ENCODE measurements around the gene SLC16A6.
A peak's percentile ranks its signal among the peaks of the same experiment; 100 is the strongest.
"Not testable (repeated sequence)": the region's sequence is repeated elsewhere in the genome, so short reads cannot be mapped to it uniquely, and the experiment has no call there.

Gene SLC16A6

DNA sequence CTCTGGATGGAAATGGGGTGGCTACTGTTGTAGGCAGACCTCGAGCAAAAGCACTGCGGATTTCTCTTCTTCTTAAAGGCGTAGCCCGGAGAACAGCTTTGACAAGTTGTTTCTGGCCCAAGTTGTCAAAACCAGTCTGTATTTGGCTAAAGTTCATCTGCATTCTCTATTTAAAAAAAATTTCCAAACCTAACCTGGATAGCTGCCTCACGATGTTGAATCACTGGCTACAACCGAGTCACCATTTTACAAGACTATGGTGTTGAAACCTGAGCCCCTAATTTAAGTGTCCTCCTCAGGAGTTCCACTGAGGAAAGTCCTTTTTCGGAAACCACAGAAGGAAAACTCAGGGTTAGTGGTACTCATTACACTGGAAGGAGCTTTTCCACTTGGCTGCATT, 1.5 kb downstream of the SLC16A6 start:
- no peak for DNase-seq

DNA sequence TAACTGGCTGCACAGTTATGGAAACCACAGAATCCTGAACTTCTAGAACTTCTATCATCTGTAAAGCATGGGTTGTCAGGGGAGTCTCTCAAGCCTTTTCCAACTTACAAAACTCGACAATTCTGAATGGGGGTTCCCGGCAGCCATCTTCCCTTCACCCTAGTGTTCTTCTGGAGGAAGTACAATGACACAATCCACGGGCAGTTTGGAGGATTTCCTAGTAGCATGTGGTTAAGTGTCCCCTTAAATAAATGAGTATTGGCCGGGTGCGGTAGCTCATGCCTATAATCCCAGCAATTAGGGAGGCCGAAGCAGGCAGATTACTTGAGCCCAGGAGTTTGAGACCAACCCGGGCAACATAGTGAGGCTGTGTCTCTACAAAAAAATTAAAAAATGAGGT, 2.1 kb downstream of the SLC16A6 start:
- DNase-seq = no peak

DNA sequence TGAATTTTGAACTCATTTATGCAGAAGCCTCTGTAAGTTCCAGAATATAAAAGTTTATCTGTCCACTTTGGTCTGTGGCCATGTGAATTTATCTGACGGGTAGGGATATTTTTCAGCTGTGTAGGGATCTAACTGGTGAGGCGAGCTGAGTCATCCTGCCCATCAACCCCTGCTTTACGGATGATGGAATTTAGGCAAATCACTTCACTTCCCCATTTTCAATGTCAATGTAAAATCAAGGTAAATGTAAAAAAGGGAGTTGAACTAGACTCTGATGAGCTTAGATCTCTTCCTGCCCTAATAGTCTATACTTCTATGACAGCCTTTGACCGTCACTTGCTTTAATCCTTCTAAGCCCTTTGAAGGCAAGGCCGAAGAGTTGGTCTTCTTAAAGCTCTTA, 2.6 kb downstream of the SLC16A6 start:
- no peak for DNase-seq

DNA sequence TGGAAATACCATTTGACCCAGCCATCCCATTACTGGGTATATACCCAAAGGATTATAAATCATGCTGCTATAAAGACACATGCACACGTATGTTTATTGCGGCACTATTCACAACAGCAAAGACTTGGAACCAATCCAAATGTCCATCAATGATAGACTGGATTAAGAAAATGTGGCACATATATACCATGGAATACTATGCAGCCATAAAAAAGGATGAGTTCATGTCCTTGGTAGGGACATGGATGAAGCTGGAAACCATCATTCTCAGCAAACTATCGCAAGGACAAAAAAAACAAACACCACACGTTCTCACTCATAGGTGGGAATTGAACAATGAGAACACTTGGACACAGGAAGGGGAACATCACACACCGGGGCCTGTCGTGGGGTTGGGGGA, 9.0 kb downstream of the SLC16A6 start:
- not testable (repeated sequence) for DNase-seq

DNA sequence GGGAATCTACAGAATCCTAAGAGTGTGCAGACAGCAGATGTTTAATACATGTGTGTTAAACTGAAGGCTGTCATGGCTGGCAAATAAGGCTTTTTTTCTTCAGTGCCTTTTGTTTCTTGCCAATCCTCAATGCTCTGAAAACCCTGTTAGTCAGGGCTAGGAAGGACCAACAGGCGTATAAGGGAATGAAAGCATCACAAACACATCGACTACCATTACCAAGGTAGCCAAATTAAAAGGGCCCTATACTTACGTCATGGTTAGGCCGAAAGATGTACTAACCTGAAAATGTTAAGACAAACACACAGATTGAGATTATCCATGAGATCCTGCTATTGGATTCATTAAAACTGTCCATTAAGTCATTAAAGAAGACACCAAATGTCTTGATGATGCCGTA, 13.1 kb downstream of the SLC16A6 start:
- DNase-seq = no peak

DNA sequence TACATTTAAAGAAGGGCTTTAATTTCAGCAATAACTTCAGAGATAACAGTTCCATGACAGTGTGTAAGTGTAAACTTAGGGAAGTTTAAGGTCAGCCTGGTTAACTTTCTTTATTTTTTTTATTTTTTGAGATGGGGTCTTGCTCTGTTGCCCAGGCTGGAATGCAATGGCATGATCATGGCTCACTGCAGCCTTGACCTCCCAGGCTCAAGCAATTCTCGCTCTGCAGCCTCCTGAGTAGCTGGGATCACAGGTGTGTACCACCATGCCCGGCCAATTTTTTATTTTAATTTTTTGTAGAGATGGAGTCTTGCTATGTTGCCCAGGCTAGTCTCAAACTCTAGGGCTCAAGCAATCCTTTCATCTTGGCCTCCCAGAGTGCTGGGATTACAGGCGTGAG, 14.6 kb downstream of the SLC16A6 start:
- not testable (repeated sequence) for DNase-seq

DNA sequence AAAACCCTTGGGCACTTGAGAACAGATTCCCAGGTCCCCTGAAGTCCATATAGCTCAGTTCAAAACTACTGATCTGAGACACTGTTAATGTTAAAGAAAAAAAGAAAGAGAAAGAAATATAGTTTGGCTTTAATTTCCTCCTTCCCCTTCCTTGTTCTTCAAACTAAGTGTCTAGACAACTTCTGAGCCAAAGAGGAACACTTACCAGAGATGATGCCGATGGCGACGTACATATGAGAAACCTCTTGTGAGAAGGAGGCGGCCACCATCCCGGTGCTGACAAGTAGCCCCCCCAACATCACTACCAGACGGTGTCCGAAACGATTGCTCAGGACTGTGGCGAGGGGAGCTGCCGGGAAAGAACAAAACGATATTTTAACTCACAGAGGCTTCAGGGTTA, 17.2 kb downstream of the SLC16A6 start:
- DNase-seq = no peak

DNA sequence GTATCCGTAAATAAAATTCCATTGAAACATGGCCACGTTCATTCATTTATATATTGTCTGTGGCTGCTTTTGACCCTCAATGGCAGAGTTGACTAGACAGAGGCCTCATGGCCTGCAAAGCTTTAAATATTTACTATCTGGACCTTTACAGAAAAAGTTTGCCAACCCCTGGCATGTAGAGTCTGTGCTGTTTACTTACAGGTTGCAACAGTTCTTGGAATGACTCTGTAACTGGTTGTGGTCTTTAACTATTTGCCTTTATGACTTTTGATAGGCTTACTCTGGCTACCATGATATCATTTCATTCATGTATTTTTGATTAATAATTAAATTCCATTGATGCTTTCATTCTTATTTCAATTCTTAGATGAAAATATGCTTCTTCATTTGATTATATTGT, 25.1 kb downstream of the SLC16A6 start:
- DNase-seq = not testable (repeated sequence)

DNA sequence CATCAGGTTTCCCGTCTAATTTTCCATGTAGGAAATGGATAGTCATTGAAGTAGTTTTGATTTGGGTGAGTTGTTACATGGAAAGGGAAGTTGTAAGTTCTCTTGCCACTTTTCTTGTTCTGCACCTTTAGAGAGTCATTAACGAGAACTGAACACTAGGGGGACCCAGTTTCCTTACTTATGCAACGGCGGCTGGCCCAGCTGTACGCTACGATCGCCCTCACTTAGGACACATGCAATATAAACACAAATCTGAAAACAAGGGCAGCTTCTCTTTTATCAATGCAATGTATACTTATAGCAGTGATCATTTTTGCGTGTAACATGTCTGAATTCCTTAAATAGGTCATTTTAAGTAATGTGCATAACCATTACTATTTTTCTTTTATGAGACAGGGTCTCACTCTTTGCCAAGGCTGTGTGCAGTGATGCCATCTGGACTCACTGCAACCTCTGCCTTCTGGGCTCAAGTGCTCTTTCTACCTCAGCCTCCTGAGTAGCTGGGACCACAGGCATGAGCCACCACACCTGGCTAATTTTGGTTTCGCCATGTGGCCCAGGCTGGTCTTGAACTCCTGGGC, 27.7 kb downstream of the SLC16A6 start:
- not testable (repeated sequence) for DNase-seq

DNA sequence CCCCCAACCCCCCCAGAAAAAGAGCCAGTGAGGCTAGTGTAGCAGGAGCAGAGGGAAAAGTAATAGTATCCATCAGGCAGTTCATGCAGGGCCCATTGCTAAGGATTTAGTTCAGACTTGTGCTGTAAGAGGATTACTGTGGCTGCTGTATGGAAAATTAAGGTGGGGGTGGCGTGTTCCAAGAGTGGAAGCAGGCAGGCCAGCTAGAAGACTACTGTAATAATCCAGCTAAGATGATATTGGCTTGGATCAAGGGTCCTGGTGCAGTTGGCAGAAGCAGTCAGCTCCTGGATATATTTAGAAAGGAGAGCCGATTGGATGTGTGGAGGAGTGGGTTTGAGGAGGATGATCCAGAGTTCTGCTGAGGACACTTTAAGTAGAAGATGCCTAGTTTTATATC, 28.5 kb downstream of the SLC16A6 start:
- DNase-seq = not testable (repeated sequence)

DNA sequence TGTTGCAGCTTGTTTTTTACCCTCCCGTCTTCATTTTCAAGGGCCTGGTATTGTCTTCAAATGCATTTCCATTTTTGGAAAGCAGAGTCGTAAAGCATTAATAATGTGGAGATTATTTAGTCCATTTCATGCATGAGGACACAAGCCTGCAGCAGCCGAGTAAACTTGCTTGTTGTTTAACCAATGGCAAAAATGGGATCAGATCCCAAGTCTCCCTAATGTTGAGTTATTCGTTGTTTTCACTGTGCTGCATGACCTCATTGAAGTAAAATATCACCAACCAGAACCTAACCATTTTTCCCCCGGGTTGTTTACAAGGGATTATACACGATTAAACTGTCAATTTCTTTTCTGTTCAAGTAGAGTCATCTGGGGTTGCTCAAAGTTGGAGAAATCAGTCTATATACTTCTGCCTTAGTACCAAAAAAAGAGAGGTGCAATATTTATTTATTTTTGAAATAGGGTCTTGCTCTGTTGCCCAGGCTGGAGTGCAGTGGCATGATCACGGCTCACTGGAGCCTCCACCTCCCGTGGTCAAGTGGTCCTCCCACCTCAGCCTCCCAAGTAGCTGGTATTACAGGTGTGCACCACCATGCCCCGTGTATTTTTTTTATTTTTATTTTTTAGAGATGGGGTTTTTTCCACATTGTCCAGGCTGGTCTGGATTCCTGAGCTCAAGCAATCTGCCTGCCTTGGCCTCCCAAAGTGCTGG, 30.7 kb downstream of the SLC16A6 start:
- DNase-seq = no peak

DNA sequence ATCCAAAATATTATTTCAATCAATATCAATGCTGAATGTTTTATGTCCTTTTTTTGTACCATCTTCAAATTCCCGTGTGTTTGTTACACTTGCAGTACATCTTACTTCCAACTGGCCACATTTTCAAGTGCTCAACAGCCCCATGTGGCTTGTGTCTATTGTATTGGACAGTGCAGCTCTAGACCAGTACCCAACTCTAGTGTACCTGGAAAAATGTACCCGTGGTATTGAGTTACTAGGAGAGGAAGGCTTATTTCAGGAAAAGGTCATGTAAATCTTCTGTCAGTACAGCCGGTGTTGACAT, 31.3 kb downstream of the SLC16A6 start:
- not testable (repeated sequence) for DNase-seq

DNA sequence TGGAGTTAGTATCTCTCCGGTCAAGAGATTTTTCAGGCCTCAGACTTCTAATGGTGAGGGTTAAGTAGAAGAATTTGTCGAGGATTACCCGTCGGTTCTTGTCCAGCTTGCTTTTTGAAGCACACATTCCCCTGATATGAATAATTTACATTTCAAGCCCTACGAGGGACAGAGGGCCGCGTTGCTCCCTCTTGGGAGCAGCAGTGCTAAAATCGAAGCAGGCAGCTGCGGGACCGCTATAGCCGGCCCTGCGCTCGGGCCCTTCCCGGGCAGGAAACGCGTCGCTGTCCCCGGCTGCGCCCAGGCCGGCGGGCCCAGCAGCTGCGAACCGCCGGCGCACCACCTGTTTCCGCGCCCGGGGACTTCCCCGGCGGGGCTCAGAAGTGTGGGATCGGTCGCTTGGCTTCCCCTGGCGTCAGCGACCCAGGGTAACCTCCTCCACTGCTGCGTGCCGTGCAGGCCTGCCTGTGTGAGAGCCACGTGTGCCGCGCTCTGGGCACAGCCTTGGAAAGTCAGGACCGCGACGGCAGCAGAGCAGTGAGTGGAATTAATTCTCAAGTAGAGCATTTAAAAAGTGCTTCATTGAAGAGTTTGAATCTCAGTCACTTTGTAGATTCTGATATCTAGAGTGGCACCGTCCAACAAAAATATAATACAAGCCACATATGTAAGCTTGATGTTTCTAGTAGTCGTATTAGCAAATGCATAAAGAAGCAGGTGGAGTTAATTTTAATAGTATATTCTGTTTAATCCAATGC, 31.9 kb downstream of the SLC16A6 start:
- peak; percentile 86 for DNase-seq

DNA sequence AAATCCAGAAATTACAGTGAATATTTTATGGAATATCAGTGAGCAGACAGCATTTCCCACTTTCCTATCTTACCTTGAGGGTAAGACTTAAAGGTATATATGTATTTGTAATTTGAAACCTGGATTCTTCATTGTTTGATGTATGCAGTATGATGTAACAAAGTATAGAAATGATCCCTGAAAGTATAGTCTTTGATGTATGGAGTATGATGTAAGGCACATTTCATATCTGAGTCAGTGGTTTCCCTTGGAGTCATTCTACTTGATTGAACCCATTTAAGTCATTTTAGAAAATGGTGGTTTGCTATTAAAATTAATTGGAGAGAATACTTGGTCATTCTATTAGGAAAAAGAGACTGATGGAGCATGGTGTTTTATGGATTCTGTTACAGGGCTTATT, 33.0 kb downstream of the SLC16A6 start:
- no peak for DNase-seq

DNA sequence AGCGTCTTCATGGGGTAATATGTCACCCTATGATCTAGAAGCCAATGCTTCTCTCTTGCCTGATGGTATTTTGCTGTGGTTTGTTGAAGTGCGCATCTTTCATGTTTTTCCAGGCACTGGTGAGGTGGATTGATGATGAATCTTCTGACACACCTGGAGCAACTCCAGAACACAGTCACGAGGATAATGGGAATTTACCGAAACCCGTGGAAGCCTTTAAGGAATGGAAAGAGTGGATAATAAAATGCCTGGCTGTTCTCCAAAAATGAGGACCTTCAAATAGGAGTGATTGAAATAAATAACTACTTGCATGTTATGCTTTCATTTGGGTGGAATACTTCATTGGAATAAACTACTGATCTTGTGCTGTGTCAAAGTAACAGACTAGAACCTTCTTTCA, 34.2 kb downstream of the SLC16A6 start:
- DNase-seq = not testable (repeated sequence)

DNA sequence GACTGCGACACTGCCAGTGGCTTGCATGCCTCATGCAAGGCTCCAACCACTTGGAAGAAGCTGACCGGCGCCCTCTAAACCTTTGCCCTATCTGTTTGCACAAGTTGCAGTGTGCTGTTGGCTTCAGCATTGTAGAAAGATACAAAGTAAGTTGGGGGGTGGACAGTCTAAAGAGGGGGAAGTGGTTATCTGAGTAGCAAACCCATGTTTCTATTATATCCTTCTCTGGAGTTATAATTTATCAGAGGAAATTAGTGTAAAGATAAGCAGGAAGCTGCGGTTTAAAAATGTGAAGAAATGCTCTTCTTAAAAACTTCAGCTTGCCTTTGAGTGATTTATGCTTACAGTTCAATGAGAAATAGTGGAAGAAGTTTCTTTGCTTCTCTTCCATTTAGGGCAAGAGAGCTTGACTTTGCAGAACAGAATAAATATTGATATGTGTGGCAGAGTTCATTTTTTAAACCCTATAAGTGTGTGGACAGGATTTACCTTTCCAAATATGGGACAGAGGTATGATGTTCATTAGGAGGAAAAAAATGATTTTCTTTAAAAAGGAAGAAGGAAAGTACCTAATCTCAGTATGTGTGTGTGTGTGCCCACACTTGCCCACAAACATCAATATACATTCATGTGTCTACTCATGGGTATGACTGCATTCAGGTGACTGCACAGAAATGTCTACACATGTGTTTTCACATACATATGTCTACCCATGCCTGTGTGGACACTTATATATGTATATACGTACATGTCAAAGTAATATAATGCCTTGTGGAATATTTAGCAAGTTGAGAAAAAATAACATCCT, 35.0 kb downstream of the SLC16A6 start:
- no peak for DNase-seq

DNA sequence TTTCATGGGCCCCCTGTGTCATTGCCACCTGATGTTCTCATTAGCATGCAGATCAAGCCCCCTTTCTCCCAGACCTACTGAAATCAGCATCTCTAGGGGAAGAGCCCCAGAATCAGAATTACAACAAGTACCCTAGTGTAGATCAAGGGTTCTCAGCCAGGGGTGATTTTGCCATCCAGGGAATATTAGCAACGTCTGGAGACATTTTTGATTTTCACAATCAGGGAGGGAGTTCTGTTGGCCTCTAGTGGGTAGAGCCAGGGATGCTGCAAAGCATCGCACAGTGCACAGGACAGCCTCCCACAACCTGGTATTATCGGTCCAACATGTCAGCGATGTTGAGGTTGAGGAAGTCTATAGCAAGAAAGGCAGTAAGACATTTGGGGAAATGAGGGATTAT, 35.8 kb downstream of the SLC16A6 start:
- DNase-seq = no peak

DNA sequence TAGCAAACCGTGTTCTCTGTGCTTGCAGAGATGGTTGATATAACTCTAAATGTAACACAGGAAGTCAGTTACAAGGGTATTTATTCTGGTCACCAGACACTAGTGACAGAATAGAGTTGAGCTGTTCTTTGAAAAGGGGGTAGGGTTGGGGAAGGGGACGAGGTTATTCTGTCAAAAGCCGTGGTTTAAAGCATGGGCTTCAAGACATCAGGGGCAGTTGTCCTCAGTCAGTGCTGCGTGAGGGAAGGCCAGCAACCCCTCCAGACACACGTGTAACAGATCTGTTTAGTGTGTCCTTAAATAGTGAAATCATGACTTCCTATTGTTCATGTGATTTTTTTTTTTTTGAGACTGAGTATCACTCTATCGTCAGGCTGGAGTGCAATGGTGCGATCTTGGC, 37.5 kb downstream of the SLC16A6 start:
- not testable (repeated sequence) for DNase-seq

DNA sequence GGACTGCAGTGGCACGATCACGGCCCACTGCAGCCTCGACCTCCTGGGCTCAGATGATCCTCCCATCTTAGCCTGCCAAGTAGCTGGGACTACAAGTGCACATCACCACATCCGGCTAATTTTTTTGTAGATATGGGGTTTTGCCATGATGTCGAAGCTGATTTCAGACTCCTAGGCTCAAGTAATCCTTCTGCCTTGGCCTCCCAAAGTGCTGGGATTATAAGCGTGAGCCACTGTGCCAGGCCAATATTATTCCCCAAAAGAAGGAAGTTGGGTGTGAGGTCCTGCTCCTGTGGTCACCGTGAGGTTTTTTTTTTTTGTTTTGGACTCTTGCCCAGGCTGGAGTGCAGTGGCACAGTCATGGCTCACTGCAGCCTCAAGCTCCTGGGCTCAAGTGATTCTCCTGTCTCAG, 41.6 kb downstream of the SLC16A6 start:
- peak; percentile 13 for DNase-seq

DNA sequence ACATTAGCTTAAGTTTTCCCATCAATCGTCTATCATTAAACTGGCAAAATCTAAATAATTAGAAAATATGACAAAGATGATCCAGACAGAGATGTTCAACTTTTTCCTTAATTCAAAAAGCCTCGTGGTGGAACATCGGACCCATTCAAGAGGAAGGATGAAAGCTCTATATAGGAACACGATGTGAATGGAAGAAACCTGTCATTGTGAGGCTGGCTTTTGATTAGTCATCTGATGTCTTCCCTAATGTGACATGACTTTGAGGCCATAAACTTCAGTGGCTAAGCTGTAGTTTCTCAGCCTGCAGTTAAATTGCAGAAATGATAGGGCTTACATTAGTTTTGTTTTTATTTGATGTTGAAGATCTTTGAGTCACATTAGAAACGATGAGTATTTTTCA, 42.0 kb downstream of the SLC16A6 start:
- no peak for DNase-seq

DNA sequence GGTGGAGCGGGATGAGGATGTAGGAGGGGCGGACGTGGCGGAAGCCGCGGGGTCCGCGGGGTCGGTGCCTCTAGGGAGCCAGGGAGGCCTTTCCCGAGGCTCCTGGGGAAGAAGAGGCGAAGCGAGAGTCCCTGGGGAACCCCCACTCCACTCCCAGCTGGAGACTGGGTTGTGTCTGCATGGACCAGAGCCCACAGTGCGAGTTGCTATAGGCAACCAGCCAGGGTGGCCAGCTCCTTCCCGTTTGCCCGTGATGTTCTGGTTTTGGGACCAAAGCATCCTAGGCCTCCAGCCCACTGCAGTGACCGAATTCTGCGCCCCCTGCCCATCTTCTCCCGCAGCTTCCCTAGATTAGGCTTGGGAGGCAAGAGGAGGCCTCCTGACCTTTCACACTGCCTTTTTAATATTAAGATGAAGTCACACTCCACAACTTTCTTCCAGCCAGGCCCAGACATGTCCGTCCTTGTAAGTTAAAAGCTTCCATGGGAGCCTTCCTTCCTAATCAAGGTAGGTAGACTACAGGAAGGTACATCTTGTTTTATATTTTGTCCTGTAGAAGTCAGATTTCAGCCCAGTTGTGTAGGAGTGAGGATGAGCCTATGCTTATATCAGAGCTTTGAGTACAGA, 42.6 kb downstream of the SLC16A6 start:
- DNase-seq = no peak

DNA sequence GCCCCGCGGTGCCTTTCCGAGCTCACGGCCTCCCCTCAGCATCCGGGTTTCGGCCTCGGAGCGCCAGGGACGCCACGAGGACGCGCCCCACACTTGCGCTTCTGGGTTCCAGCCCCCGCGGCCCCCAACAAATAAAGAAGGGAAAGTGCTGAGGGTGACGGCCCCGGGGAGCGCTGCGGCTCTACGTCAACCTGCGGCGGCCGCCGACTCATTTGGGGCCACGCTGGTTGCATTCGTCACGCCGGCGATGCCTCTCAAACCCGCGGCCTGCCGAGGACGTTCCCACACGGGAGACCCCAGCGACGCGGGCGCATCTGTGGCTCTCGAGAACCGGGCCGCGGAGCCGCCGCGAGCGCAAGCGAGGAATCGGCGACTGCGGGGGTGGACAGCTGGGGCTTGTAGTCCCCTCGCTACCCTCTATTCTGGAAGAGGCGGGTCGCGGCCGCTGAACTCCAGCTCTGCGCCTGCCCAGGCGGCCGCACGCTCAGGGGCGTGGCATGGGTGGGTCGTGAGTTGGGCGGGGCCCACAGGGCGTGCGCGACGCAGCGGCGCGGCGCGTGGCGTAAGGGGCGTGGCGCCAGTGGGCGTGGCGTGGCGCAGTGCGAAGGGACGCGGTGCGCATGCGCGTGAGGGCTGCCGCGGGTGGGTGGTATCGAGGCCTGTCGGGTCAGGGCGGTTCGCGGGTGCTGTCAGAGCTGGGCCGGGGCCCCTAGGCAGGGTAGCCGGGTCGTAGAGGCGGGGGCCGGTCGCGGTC, 43.3 kb downstream of the SLC16A6 start, which contains the start of gene AMZ2:
TSS of gene AMZ2 (plus strand) at position 599 of the 754 bp plus-strand sequence. CDS start 2,145 bp downstream, outside the sequence.
- DNase-seq = peak; percentile 97
